HepG2 (cell line): ENCODE results near the gene SETD5. TPM values are rescaled to one million over a fixed set of nuclear protein-coding genes. Genes with fewer than 3 reads are reported as not detected.

Source experiments
- AHR ChIP-seq: IDR thresholded peaks from 2 replicates; pipeline ENCODE4 v1.6.1; 2018; ENCODE audit warnings: missing genetic modification reagents, missing compliant biosample characterization
- ARNT2 ChIP-seq: sonication (generic); formaldehyde crosslinking; IDR thresholded peaks from 2 replicates; pipeline ENCODE4 v1.8.0; 2022; ENCODE audit warnings: mild to moderate bottlenecking, low read depth, missing genetic modification reagents, moderate library complexity
- ARNTL ChIP-seq: sonication (generic); formaldehyde crosslinking; IDR thresholded peaks from 2 replicates; pipeline ENCODE4 v1.4.0; 2020; ENCODE audit warnings: mild to moderate bottlenecking, missing genetic modification reagents
- DPF2 ChIP-seq: sonication (generic); formaldehyde crosslinking; IDR thresholded peaks from 2 replicates; pipeline ENCODE4 v1.4.0; 2020; ENCODE audit warnings: mild to moderate bottlenecking, low read depth, missing genetic modification reagents, borderline replicate concordance
- DZIP1 ChIP-seq: sonication (generic); formaldehyde crosslinking; IDR thresholded peaks from 2 replicates; pipeline ENCODE4 v1.5.0; 2020; ENCODE audit warnings: mild to moderate bottlenecking, missing genetic modification reagents
- JUN ChIP-seq: sonication (generic); formaldehyde crosslinking; IDR thresholded peaks from 2 replicates; pipeline ENCODE4 v1.4.0; 2020; ENCODE audit warnings: mild to moderate bottlenecking, missing genetic modification reagents
- KAT7 ChIP-seq: IDR thresholded peaks from 2 replicates; pipeline ENCODE4 v1.6.1; 2018; ENCODE audit warnings: borderline replicate concordance, missing compliant biosample characterization
- NFYB ChIP-seq: sonication (generic); formaldehyde crosslinking; IDR thresholded peaks from 2 replicates; pipeline ENCODE4 v1.4.0; 2020; ENCODE audit warnings: missing genetic modification reagents
- NR2F2 ChIP-seq: IDR thresholded peaks from 2 replicates; pipeline ENCODE4 v1.6.1; 2012; ENCODE audit warnings: low read depth, inconsistent platforms, borderline replicate concordance
- NRL ChIP-seq: sonication (generic); formaldehyde crosslinking; IDR thresholded peaks from 2 replicates; pipeline ENCODE4 v1.5.0; 2020; ENCODE audit warnings: missing genetic modification reagents, mild to moderate bottlenecking, moderate library complexity, borderline replicate concordance
- PAF1 ChIP-seq: IDR thresholded peaks from 2 replicates; pipeline ENCODE4 v1.6.1; 2016; ENCODE audit warnings: missing genetic modification reagents, missing compliant biosample characterization
- PRPF4 ChIP-seq: fragments of 200-400 bp; formaldehyde crosslinking; IDR thresholded peaks from 2 replicates; pipeline ENCODE4 v1.6.1; 2016; ENCODE audit warnings: low read length, low read depth; ENCODE audit not compliant: poor library complexity, severe bottlenecking
- SIX1 ChIP-seq: sonication (generic); formaldehyde crosslinking; IDR thresholded peaks from 2 replicates; pipeline ENCODE4 v1.4.0; 2020; ENCODE audit warnings: missing genetic modification reagents, borderline replicate concordance
- SMYD3 ChIP-seq: sonication (generic); formaldehyde crosslinking; IDR thresholded peaks from 2 replicates; pipeline ENCODE4 v1.8.1; 2023; ENCODE audit warnings: mild to moderate bottlenecking, missing genetic modification reagents
- TARDBP ChIP-seq: sonication (generic); formaldehyde crosslinking; IDR thresholded peaks from 2 replicates; pipeline ENCODE4 v1.8.0; 2022; ENCODE audit warnings: mild to moderate bottlenecking, missing genetic modification reagents
- ZBTB21 ChIP-seq: sonication (generic); formaldehyde crosslinking; IDR thresholded peaks from 2 replicates; pipeline ENCODE4 v1.4.0; 2020; ENCODE audit warnings: missing genetic modification reagents
- ZBTB38 ChIP-seq: sonication (generic); formaldehyde crosslinking; IDR thresholded peaks from 2 replicates; pipeline ENCODE4 v1.5.1; 2020; ENCODE audit warnings: mild to moderate bottlenecking, missing genetic modification reagents
- ZBTB49 ChIP-seq: sonication (generic); formaldehyde crosslinking; IDR thresholded peaks from 2 replicates; pipeline ENCODE4 v1.4.0; 2020; ENCODE audit warnings: missing genetic modification reagents, borderline replicate concordance
- ZBTB7B ChIP-seq: sonication (generic); formaldehyde crosslinking; IDR thresholded peaks from 2 replicates; pipeline ENCODE4 v1.4.0; 2020; ENCODE audit warnings: missing genetic modification reagents
- ZNF343 ChIP-seq: sonication (generic); formaldehyde crosslinking; IDR thresholded peaks from 2 replicates; pipeline ENCODE4 v1.4.0; 2020; ENCODE audit warnings: mild to moderate bottlenecking, missing genetic modification reagents
- ZNF724P ChIP-seq: sonication (generic); formaldehyde crosslinking; IDR thresholded peaks from 2 replicates; pipeline ENCODE4 v1.8.0; 2022; ENCODE audit warnings: missing genetic modification reagents, borderline replicate concordance
- ZNF737 ChIP-seq: sonication (generic); formaldehyde crosslinking; IDR thresholded peaks from 2 replicates; pipeline ENCODE4 v1.5.0; 2020; ENCODE audit warnings: missing genetic modification reagents, mild to moderate bottlenecking, borderline replicate concordance
- ZNF770 ChIP-seq: sonication (generic); formaldehyde crosslinking; IDR thresholded peaks from 2 replicates; pipeline ENCODE4 v1.5.0; 2020; ENCODE audit warnings: mild to moderate bottlenecking, missing genetic modification reagents
- ZSCAN21 ChIP-seq: sonication (generic); formaldehyde crosslinking; IDR thresholded peaks from 2 replicates; pipeline ENCODE4 v1.8.0; 2022; ENCODE audit warnings: mild to moderate bottlenecking, missing genetic modification reagents, moderate library complexity, borderline replicate concordance
- polyA plus RNA-seq, 8 experiments: library from polyadenylated mRNA; depleted of rRNA in 3 of 8; stranded (reverse) in 7 of 8; unstranded in 1 of 8; fragments of >200 nt; fragmentation: Illumina TruSeq in 4 of 8; extraction: Trizol in 4 of 8; gene quantifications; 2 replicates each; pipeline versions ENCODE4 v1.2.1 to v1.2.3, GENCODE V29; 2011 to 2016; ENCODE audit warnings: low read depth in 4 of 8, missing spikeins in 1 of 8, mixed read lengths in 1 of 8; ENCODE audit not compliant: insufficient read depth in 1 of 8
- total RNA-seq, 5 experiments: library from RNA; depleted of rRNA; stranded (reverse); fragments of >200 nt; fragmentation: Illumina TruSeq; extraction: Trizol; gene quantifications; 2 replicates each; pipeline ENCODE4 v1.2.3, GENCODE V29; 2016; ENCODE audit warnings: low read depth in 1 of 5

The SETD5 gene
- total and polyA plus RNA-seq, 2 of the 13 experiments (the other 11 are each of a cell fraction or from before 2014, with no cell fraction given) = 46.8 to 95.8 TPM

- TF ChIP-seq ZBTB49 (CRISPR knock-in tag) (no peak), NR2F2 (no peak), ZNF724P (CRISPR knock-in tag) (no peak), ZSCAN21 (CRISPR knock-in tag) (peak; percentile 48; the same call in 1 of the 2 replicates), ZBTB7B (no peak), ARNT2 (CRISPR knock-in tag) (peak; percentile 32; the same call in 1 of the 2 replicates), SIX1 (CRISPR knock-in tag) (no peak; the same call in 1 of the 2 replicates), ZNF737 (CRISPR knock-in tag) (no peak), SMYD3 (0 out of 2 replicates have a peak, but pooled peaks have one; percentile 26), ZBTB38 (CRISPR knock-in tag) (peak; percentile 33), JUN (CRISPR knock-in tag) (no peak; the same call in 1 of the 2 replicates), KAT7 (CRISPR knock-in tag) (0 out of 2 replicates have a peak, but pooled peaks have one; percentile 26), DPF2 (no peak), NFYB (CRISPR knock-in tag) (peak; percentile 91), NRL (CRISPR knock-in tag) (no peak), ZNF770 (CRISPR knock-in tag) (no peak), PRPF4 (no peak), PAF1 (CRISPR knock-in tag) (peak; percentile 52; the same call in 1 of the 2 replicates), AHR (peak; percentile 74; the same call in 1 of the 2 replicates), ARNTL (peak; percentile 50; the same call in 1 of the 2 replicates), ZNF343 (CRISPR knock-in tag) (no peak), TARDBP (CRISPR knock-in tag) (peak; percentile 55; the same call in 1 of the 2 replicates), ZBTB21 (CRISPR knock-in tag) (no peak), DZIP1 (CRISPR knock-in tag) (no peak)
These were observed 633 bp upstream of the SETD5 start (continued) for GRCh38 chr3:9396632-9397331.
